Fibroblast of lung (primary cell): Measurements from ENCODE around the gene XXYLT1. TPM values are rescaled to one million over a fixed set of nuclear protein-coding genes. Genes with fewer than 3 reads are reported as not detected.

Source experiments
- DNase-seq, 2 donors: peaks; one replicate each; pipeline versions ENCODE4 v3.0.0 to v3.0.0-alpha.2; 2010; ENCODE audit warnings: low read depth in 2 of 2
- H2AFZ ChIP-seq: 2 replicates; pipeline ENCODE4 v1.5.1; 2012; ENCODE audit warnings: low read length, control low read depth, inconsistent platforms
- H3K27ac ChIP-seq: 2 replicates; pipeline ENCODE4 v1.5.1; 2011; ENCODE audit warnings: low read length, control low read depth; ENCODE audit not compliant: insufficient read depth
- H3K27me3 ChIP-seq: 2 replicates; pipeline ENCODE4 v1.5.1; 2011; ENCODE audit warnings: mild to moderate bottlenecking, low read length; ENCODE audit not compliant: control insufficient read depth, insufficient read depth
- H3K36me3 ChIP-seq: 2 replicates; pipeline ENCODE4 v1.5.1; 2011; ENCODE audit warnings: low read length; ENCODE audit not compliant: control insufficient read depth, insufficient read depth
- H3K4me1 ChIP-seq: 2 replicates; pipeline ENCODE4 v1.5.1; 2011; ENCODE audit warnings: low read length; ENCODE audit not compliant: control insufficient read depth, insufficient read depth; ENCODE audit errors: extremely low read depth
- H3K4me2 ChIP-seq: 2 replicates; pipeline ENCODE4 v1.5.1; 2011; ENCODE audit warnings: low read length, control low read depth; ENCODE audit not compliant: insufficient read depth; ENCODE audit errors: extremely low read depth
- H3K4me3 ChIP-seq, 4 experiments: fragments of 200-600 bp in 1 of 4; sonication (generic) in 1 of 4; replicated peaks in 1 of 4; 2 replicates each; pipeline ENCODE4 v1.5.1; 2011 to 2016; ENCODE audit warnings: low read length in 4 of 4, low read depth in 3 of 4, mild to moderate bottlenecking in 3 of 4, control low read depth in 2 of 4, inconsistent platforms in 1 of 4, mixed read lengths in 1 of 4; ENCODE audit not compliant: insufficient read depth in 1 of 4; ENCODE audit errors: control extremely low read depth in 1 of 4
- H3K79me2 ChIP-seq: 2 replicates; pipeline ENCODE4 v1.5.1; 2012; ENCODE audit warnings: mild to moderate bottlenecking, low read length, inconsistent platforms; ENCODE audit not compliant: control insufficient read depth, insufficient read depth
- H3K9ac ChIP-seq: 2 replicates; pipeline ENCODE4 v1.5.1; 2011; ENCODE audit warnings: mild to moderate bottlenecking, low read length, control low read depth; ENCODE audit not compliant: insufficient read depth
- H3K9me3 ChIP-seq: 2 replicates; pipeline ENCODE4 v1.5.1; 2012; ENCODE audit warnings: low read depth, low read length; ENCODE audit not compliant: control insufficient read depth, insufficient read depth
- H4K20me1 ChIP-seq: 2 replicates; pipeline ENCODE4 v1.5.1; 2011; ENCODE audit warnings: low read length; ENCODE audit not compliant: control insufficient read depth, insufficient read depth; ENCODE audit errors: extremely low read depth
- EZH2 ChIP-seq: IDR thresholded peaks from 2 replicates; pipeline ENCODE4 v1.5.1; 2012; ENCODE audit warnings: low read length, control low read depth, mild to moderate bottlenecking; ENCODE audit errors: missing control alignments
- polyA plus RNA-seq, 2 donors: library from polyadenylated mRNA; depleted of rRNA in 1 of 2; stranded (reverse) in 1 of 2; unstranded in 1 of 2; fragments of >200 nt; gene quantifications; 2 replicates each; pipeline ENCODE4 v1.2.1, GENCODE V29; 2011 to 2012; ENCODE audit warnings: missing spikeins in 1 of 2
- total RNA-seq: library from RNA; depleted of rRNA; stranded (reverse); fragments of >200 nt; gene quantifications from 2 replicates; pipeline ENCODE4 v1.2.1, GENCODE V29; 2014
- TF ChIP-seq, protein P1 (sequence below), 2 donors: IDR thresholded peaks in 1 of 2; conservative IDR thresholded peaks in 1 of 2; 1 replicate in 1 of 2; 2 replicates in 1 of 2; pipeline ENCODE4 v1.5.1; 2011 to 2012; ENCODE audit warnings: low read length in 2 of 2, control low read depth in 1 of 2, inconsistent platforms in 1 of 2, low read depth in 1 of 2, mild to moderate bottlenecking in 1 of 2

Gene XXYLT1
- total and polyA plus RNA-seq, 2 donors (not counting 1 experiment from before 2014, with no cell fraction given) = 12.4 to 18.5 TPM

DNA sequence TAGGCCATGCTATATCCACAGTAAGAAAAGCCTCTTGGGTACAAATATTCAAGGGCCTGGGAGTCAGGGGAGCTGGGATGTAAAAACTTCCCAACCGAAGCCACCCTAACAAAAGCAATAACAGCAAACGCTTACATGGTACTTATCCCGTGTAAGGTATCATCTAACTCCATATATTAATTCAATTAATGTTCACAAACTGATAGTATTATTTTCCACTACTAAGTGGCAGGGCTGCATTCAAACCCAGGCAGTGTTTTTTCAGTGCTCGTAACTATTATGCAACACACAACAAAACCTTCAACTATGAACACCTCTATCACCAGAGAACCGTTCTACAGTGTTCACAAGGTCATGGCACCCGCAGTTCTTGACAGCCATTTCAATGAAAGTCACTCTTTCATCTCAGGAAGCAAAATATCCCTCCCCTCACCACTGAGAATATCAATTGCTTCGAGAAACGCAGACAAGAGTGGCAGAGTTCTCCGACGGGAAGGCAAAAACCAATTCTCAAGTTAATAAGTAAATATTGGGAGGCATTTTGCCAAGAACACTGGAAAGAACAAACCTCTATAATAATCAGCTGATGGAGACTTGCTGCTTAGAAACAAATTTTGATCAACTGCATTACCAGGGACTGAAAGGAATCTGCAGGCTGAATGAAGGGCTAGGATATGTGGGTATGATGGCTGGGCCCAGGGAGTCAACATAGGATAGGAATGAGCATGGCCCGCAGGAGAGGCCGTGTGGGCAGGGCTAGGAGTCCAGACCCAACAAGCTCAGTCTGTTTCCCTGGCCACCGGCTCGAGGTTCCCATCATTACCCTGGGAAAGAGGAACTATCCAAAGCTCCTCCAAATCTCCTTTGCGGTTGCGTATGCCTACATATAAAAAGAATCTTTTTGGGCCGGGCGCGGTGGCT is 72.3 kb downstream of the XXYLT1 start:
- Histone ChIP-seq H2AFZ (no peak overlapping the region), H3K79me2 (peaks cover 5% of the 10 kb centered on the region), H3K9ac (no peak overlapping the region), H4K20me1 (no peaks in the 10 kb centered on the region), H3K9me3 (no peaks in the 10 kb centered on the region), H3K27ac (peak overlapping the region; percentile 31), H3K4me1 (peaks cover 15% of the 10 kb centered on the region), H3K4me2 (no peak overlapping the region), H3K27me3 (no peaks in the 10 kb centered on the region), H3K4me3 (no peak overlapping the region), H3K36me3 (no peaks in the 10 kb centered on the region)
- TF ChIP-seq, protein P1, sequence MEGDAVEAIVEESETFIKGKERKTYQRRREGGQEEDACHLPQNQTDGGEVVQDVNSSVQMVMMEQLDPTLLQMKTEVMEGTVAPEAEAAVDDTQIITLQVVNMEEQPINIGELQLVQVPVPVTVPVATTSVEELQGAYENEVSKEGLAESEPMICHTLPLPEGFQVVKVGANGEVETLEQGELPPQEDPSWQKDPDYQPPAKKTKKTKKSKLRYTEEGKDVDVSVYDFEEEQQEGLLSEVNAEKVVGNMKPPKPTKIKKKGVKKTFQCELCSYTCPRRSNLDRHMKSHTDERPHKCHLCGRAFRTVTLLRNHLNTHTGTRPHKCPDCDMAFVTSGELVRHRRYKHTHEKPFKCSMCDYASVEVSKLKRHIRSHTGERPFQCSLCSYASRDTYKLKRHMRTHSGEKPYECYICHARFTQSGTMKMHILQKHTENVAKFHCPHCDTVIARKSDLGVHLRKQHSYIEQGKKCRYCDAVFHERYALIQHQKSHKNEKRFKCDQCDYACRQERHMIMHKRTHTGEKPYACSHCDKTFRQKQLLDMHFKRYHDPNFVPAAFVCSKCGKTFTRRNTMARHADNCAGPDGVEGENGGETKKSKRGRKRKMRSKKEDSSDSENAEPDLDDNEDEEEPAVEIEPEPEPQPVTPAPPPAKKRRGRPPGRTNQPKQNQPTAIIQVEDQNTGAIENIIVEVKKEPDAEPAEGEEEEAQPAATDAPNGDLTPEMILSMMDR (conservative IDR thresholded peaks at IDR 0.05 in 1 of 2, IDR thresholded peaks at IDR 0.05 in 1 of 2; ENCODE audit: low read depth in 1 of 2, low read length in 2 of 2) = no peak
- no peak for TF ChIP-seq EZH2
- no peak for DNase-seq

DNA sequence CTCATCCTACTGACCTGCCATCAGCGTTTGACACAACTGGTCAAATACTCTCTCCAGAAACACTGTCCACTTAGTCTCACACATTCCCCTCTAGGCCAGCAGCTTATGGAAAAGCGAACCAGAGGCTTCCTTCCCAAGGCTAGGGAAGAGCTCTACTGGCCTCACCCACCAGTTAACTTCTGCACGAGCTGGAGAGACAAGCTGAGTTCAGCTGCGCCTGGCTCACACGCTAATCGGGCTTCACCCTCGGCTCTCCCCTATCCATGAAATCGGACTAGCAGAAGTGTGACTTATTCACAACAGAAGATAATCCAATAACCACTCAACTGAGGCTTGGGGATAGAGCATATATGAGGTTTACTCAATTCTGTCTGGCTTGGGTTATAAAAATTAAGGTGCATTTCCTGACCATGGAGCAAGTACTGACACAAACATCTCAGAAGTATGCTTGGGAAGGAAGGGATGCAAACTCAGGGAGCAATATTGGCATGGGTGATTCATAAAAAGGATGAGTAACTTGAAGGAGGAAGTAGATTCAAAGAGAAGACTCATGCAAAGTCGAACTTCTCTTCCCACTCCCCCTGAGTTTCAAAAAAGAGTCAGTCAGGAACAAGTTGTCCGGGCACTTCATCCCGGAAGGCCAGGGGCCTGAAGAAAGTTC is 73.1 kb downstream of the XXYLT1 start:
- TF ChIP-seq EZH2 = no peak
- TF ChIP-seq, protein P1 (conservative IDR thresholded peaks at IDR 0.05 in 1 of 2, IDR thresholded peaks at IDR 0.05 in 1 of 2; ENCODE audit: low read depth in 1 of 2, low read length in 2 of 2) = no peak
- Histone ChIP-seq H3K27me3 (no peaks in the 10 kb centered on the region), H4K20me1 (no peaks in the 10 kb centered on the region), H3K4me2 (no peak overlapping the region), H3K36me3 (no peaks in the 10 kb centered on the region), H3K79me2 (peaks cover 5% of the 10 kb centered on the region), H3K9me3 (no peaks in the 10 kb centered on the region), H3K4me3 (no peak overlapping the region), H3K27ac (peak overlapping the region; percentile 53), H2AFZ (no peak overlapping the region), H3K4me1 (peaks cover 10% of the 10 kb centered on the region), H3K9ac (no peak overlapping the region)
- peak; percentile 29 to 88 for DNase-seq

DNA sequence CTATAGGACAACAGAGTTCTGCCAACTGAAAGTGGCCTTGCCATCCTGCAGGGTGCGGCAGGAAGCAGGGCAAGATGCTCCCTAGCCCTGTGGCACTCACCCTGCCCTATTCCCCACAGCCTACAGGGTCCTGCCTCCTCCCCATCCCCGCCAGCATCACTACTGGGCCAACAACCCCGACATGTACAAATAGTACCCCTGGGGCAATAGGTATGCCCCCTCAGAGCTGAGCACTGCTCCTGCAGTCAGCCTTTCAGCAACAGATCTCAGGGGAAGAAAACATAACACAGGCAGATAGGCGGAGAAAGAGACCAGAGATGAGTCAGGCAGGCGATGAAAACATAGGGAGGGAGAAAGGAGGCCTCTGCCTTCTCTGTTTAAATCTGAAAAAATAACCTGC is 74.7 kb downstream of the XXYLT1 start:
- Histone ChIP-seq H3K4me3 (no peak overlapping the region), H3K36me3 (no peaks in the 10 kb centered on the region), H3K79me2 (peaks cover 5% of the 10 kb centered on the region), H3K27ac (peak overlapping the region; percentile 29), H4K20me1 (no peaks in the 10 kb centered on the region), H2AFZ (no peak overlapping the region), H3K9ac (no peak overlapping the region), H3K4me1 (peaks cover 10% of the 10 kb centered on the region), H3K27me3 (no peaks in the 10 kb centered on the region), H3K4me2 (no peak overlapping the region), H3K9me3 (no peaks in the 10 kb centered on the region)
- DNase-seq = peak; percentile 49 to 63
- TF ChIP-seq, protein P1 (conservative IDR thresholded peaks at IDR 0.05 in 1 of 2, IDR thresholded peaks at IDR 0.05 in 1 of 2; ENCODE audit: low read depth in 1 of 2, low read length in 2 of 2) = no peak
- no peak for TF ChIP-seq EZH2
